G401.6 (cell line): ENCODE measurements around the gene STOML1.
"Not testable (repeated sequence)": the region's sequence is repeated elsewhere in the genome, so short reads cannot be mapped to it uniquely, and the experiment has no call there.

Experiments used
- FAIRE-seq: peaks from 2 replicates; lab custom pipeline; 2012; peaks lifted over from hg19 to GRCh38; lab: Jason Lieb, UNC

Gene STOML1

DNA sequence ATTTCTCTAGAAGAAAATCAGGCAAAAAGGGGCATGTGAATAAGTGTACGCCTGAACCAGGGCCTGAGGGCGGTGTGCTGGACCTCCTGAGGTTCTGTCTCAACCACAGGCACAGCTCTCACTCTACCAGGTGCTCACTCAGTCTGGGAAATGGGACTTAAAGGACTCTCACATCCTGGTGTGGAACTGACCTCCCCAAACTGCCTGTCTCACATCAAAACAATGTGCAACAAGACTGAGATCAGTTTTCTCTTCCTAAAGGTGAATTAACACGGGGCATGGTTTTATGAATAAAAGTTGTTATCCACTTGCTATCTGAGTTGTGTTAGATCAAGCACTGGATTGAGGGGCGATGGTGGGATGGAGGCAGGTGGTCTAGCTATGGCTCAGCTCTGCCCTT lies 4.8 kb downstream of the STOML1 start:
- FAIRE-seq = no peak

DNA sequence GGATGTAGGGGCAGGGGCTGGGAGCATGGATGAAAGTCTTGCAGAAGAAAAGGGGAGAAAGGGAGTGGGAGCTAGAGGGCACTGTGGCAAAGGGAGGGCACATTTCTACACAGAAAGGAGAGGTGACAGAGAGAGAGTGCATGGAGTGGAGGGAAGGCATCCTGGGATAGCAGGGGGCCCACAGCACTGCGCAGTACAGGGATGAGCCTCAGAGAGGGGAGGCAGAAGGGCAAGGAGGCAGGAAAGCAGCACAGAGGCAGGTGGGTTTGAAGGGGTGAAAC lies 5.4 kb downstream of the STOML1 start:
- FAIRE-seq = no peak

DNA sequence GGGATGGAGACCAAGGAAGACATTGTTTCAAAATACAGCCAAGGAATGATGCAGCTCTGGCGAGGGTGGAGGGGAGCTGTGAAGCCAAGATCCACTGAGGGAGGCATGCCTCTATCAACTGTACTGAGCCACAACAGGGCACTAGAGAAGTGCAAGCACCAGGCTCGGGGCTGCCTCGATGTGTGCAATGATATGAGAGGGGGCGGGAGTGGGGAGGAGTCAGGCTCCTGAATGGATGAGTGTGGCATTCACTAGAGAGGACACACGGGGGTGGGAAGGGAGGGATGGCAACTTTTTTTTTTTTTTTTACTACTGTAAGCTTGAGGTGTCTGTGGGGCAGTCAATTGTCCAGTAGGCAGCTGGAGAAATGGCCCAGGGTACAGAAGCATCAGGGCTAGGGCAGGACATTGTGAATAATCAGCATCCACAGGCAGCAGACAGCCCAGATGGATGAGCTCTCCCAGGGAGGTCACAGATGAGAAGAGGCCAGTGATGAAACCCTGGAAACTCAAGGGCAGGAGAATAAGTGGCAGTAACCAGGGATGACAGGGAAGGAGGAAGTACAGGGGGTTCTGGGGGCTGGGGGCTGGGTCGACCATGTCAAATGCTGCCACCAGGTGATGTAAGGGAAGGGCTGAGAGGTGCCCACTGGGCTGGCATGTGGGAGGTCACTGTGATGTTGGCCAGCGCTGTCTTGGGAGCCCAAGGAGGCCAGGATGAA lies 5.9 kb downstream of the STOML1 start:
- FAIRE-seq = no peak

DNA sequence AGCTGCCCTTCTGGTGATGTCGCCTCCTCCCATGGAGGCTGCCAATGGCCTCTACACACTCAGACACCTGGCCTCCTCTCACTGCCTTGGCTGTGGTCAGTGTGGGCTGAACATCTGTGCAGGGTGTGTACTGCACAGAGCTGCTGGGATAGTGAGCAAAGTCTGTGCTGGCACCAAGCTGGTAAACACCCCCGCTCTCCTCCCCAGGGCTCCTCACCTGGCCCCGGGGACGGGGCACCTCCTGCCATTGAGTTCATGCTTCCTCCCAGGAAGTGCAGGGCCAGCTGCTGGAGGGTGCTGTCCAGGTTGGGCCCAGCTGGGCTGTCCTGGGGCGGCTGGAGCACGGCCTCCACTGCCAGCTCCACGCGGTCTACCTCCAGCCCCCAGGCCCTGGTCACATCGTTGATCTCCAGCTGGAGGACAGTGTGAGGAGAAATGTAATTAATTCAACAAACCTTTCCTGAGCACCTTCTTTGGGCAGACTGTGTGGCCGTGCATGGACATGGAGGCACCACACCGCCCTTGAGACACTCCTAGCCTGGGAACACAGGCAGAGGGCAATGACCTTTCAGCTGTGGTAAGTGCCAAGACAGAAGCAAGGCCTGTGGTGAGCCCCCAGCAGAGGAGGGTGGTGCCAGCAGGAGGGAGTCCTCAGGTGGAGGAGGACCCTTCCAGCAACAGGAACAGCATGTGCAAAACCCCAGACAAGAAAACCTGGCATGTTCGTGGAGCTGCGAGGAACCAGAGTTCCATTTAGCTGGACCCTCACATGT lies 6.8 kb downstream of the STOML1 start:
- no peak for FAIRE-seq

DNA sequence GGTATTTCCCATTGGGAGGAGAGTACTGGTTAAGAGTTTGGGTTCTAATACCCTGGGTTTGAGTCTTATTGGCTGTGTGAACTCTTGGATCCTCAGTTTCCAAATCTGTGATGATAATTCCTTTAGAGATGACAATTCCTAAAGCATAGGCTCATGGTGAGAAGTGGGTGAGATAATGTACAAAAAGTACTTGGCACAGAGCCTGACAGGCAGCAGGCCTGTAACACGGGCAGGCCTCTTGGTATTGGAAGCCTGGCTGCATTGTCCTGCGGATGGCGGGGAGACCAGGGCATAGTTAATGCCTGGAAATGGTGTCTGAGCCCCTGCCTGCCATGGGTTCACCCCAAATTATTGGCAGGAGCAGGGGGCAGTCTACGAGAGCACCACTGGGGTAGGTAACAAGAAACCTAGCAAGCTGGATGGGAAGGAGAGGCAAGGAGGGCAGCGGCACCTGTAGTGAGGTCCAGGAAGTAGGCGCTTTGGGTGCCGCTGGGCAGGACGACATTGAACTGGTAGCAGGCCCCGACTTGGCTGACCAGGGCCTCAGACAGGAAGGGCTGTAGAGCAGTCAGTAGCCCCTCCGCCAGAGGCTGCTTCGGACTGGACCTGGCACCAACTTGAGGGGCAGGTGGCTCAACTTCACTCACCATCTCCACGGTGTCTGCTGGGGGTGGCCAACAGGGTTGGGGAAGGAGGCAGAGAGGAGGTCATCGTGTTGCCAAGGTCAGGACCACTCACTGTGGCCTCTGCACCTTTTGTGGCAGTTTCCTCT lies 7.7 kb downstream of the STOML1 start:
- no peak for FAIRE-seq

DNA sequence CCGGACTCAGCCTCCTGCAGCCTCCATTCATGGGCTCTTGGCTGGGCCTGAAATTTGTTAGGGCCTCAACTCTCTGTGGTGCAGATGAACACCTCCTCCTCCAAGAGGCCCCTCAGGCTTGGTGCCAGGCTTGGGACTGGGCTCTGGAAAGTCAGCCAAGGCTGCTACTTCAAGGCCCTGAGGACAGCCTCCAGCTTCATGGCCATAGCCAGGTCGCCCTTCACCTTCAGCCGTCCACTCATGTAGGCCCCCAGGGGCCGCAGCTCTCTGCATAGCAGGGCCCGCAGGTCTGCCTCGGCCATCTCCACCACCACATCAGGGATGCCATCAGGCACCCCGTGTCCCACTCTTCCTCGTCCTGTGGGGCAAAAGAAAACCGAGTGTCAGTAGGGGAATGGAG lies 8.3 kb downstream of the STOML1 start:
- FAIRE-seq = no peak

DNA sequence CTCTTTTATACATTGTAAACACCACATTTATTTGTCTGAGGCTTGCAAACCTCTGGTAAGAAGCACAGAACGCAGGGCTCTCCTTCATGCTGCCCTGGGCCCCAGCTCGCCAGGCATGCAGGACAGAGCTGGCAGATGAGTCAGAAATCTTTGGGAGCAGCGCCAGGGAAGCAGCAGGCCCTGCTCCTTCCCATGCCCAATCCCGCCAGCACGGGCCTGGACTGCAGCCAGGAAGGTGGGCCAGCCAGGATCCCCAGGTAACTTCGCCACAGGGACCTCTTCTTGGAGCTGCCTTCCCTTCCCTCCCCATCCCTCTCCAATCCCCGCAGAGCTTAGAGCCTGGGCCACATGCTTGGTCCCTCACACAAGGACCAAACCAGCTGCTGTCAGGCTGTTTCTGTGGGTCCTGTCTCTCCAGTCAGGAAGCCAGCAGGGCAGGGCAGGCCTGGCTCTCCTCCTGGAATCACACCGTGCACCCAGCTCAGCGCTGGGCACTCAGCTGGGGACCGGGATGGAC lies 8.8 kb downstream of the STOML1 start:
- no peak for FAIRE-seq

DNA sequence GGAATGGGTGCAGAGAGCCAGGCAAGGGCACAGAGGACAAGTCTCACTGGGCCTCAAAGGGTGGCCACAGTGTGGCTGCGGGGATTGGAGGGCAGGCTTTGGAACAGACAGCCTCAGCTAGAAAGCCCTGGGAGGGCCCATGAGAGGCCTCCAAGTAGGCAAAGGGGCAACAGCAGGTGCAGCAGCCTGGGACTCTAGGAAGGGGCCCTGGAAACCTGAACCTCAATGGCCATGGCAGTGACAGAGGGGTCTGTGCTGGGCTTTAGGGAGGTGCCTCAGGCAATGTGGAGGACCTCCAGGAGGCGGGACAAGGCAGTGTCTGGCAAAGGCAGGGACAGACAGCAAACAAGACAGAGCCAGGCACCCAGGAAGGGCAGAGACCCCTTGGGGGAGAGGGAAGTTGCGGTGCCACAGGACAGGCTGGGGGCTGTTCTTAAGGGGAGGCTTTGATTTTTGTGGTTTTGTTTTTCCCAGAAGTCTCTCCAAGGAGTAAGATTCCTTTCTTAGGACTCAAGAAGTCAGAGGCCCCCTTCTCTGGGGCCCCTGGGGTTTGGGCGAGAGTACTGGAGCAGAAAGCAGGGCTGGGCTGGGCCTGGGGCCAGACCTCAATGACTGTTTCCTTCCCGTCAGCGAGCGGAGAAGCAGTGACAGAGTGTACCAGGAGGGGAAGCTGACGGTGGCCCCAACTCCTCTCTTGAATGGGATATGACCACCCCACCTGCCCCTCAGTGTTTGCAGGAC lies 9.7 kb downstream of the STOML1 start:
- no peak for FAIRE-seq

DNA sequence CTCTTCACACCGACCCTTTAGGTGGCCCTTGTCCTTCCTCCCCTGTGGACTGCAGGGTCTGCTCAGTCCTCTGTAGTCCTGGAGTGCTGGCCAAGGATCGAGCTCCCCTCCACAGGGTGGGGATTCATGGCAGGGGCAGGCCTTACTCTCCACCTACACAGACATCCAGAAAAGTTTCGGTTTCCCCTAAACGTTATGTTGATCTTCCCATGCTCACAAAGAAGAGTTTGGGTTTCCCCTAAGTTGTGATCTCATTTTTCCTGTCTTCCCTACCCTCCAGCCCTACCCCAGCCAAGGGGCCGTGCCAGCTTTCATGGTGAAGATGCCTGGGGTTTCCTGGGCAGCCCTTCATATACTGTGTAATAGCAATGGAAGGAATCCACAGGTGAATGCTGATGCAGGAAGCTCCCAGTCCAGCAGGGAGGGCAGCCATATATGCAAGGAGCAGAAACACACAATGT lies 10.3 kb downstream of the STOML1 start:
- FAIRE-seq = no peak

DNA sequence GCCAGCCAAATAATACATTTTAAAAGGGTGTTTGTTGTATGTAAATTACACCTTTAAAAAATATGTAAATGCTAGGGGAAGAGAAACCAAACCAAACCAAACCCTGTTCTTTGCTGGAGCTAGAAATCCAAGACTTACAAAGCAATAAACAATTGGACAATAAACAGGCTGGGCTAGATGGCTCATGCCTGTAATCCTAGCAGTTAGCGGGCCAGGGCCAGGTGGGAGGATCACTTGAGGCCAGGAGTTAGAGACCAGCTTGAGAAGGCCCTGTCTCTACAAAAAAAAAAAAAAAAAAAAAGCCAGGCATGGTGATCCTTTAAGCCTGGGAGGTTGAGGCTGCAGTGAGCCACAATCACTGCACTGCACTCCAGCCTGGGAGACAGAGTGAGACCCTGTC lies 12.5 kb downstream of the STOML1 start:
- no peak for FAIRE-seq

DNA sequence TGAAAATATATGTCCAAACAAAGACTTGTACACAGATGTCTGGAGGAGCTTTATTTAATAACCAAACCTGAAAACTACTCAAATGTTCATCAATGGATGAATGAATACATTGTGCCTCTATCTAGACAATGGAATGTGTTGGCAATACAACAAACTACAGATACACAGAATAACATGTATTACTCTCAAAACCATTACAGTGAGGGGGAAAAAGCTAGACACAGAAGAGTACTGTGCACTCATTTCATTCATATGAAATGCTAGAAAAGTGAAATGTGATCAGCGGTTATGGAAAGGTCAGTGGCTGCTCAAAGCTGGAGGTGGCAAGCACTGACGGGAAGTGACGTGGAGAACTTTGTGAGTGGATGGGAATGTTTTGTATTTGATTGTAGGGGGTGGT lies 13.2 kb downstream of the STOML1 start:
- FAIRE-seq = no peak

DNA sequence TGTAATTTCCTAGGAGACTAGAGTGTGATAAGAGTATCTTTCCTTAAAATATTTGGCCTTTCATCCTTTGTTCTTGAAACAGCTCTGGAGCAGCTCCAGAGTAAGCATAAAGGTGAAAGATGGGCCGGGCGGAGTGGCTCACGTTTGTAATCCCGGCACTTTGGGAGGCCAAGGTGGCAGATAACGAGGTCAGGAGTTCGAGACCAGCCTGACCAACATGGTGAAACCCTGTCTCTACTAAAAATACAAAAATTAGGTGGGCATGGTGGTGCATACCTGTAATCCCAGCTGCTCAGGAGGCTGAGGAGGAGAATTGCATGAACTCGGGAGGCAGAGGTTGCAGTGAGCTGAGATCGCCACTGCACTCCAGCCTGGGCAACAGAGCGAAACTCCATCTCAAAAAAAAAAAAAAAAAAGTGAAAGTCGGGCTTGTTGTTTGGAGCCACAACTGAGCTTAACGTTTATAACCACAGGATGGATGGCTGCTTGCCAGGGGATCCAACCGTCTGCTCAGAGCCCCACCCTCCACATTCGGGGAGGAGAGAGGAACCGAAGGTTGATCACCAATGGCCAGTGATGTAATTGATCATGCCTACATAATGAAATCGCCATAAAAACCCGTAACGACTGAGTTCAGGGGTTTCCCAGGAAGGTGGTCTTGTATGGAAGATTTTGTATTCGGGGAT lies 16.5 kb downstream of the STOML1 start:
- FAIRE-seq = not testable (repeated sequence)

DNA sequence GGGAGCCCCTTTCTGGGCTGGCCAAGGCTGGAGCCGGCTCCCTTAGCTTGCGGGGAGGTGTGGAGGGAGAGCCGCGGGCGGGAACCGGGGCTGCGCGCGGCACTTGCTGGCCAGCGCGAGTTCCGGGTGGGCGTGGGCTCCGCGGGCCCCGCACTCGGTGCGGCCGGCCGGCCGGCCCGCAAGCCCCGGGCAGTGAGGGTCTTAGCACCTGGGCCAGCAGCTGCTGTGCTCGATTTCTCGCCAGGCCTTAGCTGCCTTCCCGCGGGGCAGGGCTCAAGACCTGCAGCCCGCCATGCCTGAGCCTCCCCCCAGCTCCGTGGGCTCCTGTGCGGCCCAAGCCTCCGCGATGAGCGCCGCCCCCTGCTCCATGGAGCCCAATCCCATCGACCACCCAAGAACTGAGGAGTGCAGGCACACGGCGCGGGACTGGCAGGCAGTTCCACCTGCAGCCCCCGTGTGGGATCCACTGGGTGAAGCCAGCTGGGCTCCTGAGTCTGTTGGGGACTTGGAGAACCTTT lies 18.4 kb downstream of the STOML1 start:
- FAIRE-seq = not testable (repeated sequence)

DNA sequence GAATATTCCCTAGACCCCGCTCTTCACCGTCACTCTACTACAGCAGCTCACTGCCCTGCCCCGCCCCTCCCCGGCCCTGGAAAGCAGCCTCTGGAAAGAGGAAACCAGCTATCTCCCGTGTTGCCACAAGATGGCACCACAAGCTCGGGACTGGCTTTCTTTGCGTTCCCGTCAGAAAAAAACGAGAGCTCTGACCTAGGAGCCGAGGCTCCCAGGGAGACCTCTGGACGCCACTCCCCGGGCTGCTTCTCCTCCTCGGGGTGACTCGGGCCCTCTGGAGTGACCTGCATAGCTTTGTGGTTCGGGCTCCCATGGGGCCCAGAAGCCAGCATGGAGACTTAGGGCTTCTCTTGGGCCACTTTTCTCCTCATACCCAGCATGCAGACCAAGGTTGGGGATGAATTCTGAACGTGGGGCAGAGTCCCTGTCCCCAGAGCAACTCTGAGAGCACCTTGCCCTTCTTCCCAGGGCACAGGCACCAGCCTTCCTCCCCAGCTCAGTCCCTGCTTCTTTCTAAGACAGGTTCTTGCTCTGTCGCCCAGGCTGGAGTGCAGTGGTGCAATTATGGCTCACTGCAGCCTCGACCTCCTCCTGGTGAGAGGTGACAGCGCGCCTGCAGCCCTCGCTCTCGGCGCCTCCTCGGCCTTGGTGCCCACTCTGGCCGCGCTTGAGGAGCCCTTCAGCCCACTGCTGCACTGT lies 19.0 kb downstream of the STOML1 start:
- peak; percentile 92 for FAIRE-seq

DNA sequence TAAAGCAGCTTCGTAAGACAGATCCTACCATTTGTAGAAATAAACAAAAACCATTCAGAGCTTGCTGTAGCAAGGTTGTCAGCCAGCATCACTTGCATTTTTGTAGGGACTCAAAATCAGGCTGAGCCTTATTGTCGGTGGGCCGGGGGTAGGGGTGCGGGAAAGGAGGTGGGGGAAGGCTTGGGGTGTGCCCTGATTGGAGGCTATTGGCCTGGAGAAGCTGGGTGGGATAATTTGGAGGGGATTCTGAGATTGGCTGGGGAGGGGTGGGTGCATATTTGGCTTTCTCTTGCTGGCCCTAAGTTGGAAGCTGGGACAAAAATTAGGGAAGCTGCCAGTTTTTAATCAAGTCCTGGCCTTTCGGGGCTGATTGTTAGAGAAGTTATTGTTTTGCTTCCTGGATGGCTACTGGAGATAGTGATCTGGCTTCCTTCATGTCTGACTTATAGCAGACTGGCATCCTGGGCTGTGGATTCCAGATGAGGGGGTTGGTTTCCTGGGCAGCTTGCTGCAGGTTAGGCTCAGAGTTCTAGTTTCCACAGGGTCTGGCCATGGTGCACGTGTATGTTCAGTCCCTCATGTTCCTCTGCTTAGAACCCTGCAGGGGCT lies 22.8 kb downstream of the STOML1 start:
- no peak for FAIRE-seq

DNA sequence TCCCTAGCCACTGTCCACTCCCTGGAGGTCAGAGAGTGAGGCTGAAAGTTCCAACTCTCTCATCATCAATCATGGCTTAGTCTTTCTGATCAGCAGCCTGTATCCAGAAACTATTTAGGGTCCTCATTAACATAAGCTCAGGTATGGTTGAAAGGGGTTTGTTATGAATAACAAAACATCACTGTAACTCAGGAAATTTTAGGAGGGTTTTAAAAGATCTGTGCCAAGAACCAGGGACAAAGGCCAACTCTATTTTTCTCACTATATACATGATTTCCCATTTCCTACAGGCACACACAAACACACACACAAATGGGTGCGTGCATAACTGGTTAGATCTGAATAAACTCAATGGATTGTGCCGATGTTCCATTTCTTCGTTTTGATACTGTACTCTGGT lies 23.6 kb downstream of the STOML1 start:
- no peak for FAIRE-seq

DNA sequence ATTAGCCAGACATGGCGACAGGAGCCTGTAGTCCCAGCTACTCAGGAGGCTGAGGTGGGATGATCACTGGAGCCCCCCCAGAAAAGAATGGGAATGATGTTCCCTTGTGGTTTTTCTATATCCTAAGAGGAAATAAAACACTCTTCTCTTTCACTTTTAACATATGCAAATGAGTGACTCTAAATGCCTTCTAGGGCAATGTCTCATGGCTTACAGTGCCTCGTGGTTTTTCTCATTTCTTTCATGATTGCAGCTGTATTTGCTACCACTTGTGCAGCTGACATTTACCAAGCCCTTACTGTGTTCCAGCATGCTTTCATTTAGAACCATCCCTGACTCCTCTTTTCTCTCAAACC lies 26.4 kb downstream of the STOML1 start:
- no peak for FAIRE-seq

DNA sequence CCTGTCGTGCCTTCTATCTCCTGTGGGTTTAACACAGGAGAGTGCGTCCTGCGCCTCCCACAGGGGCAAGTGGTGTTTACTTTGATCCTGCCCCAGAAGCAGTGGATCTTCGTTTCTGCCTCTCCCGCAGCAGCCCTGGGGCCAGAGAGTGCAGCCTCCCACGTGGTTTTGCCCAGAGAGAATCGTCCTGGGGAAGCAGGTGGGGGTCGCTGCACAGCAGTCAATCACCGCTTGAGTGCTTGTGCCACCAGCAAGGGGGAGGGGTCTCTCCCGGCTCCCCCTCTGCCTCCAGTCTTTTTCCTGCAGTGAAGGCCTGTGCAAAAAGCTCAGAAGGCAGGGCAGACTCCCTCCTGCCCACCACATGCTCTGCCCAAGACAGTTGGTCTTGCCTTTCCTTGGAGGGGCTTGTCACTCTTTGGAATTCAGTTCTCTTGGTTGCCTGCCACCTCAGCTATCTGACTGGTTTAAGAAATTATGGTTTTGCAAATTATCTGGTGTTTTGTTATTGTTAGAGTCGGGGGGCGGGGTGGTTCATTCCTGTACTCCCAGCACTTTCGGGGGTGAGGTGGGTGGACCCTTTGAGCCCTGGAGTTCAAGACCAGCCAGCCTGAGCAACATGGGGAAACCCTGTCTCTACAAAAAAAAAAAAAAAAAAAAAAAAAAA lies 26.9 kb downstream of the STOML1 start:
- no peak for FAIRE-seq

DNA sequence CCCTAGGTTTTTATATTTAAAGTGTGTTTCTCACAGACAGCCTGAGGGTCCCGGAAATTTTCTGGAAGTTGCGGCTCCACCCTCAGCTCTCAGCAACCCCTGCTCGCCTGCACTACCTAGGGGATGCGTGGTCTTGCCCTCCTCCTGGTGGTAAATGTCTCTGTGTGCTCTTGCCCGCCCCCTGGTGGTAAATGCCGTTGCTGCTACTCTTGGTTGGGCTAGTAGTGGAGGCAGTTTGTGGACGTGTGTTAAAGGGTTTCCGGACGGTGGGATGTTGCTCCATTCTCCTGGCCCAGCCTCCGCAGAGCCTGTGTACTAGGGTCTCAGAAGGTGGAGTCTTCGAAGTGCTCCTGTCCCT lies 27.4 kb downstream of the STOML1 start:
- FAIRE-seq = no peak

DNA sequence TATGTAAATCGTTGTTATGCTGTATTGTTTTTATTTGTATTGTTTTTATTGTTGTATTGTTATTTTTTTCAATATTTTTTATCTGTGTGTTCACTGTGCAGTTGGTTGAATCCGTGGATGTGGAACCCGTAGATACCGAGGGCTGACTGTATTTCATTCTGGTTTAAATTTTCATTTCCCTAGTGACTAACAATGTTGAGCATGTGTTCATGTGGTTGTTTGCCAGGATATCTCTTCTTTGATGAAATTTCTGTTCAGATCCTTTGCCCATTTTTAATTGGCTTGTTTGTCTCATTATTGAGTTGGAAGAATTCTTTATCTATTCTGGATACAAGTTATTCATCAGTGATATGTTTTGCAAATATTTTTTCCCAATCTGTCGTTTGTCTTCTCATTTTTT lies 29.7 kb downstream of the STOML1 start:
- no peak for FAIRE-seq
